HL-60 (cell line): ENCODE measurements around the gene GSN.

ENCODE experiments used
- GABPA ChIP-seq: IDR thresholded peaks from 2 replicates; pipeline ENCODE4 v1.6.1; 2012; ENCODE audit warnings: low read depth
- POLR2AphosphoS5 ChIP-seq: IDR thresholded peaks from 2 replicates; pipeline ENCODE4 v1.6.1; 2012; ENCODE audit warnings: low read depth
- SPI1 ChIP-seq: IDR thresholded peaks from 2 replicates; pipeline ENCODE4 v1.6.1; 2012; ENCODE audit warnings: low read depth, mild to moderate bottlenecking, borderline replicate concordance
- TF ChIP-seq, protein P1 (sequence below): IDR thresholded peaks from one replicate; pipeline ENCODE4 v1.5.1; 2011; ENCODE audit warnings: low read length, control low read depth, inconsistent platforms; ENCODE audit not compliant: insufficient read depth
- TF ChIP-seq, protein P2 (sequence below): IDR thresholded peaks from 2 replicates; pipeline ENCODE4 v1.6.1; 2012; ENCODE audit warnings: low read depth; ENCODE audit not compliant: insufficient replicate concordance

DNA sequence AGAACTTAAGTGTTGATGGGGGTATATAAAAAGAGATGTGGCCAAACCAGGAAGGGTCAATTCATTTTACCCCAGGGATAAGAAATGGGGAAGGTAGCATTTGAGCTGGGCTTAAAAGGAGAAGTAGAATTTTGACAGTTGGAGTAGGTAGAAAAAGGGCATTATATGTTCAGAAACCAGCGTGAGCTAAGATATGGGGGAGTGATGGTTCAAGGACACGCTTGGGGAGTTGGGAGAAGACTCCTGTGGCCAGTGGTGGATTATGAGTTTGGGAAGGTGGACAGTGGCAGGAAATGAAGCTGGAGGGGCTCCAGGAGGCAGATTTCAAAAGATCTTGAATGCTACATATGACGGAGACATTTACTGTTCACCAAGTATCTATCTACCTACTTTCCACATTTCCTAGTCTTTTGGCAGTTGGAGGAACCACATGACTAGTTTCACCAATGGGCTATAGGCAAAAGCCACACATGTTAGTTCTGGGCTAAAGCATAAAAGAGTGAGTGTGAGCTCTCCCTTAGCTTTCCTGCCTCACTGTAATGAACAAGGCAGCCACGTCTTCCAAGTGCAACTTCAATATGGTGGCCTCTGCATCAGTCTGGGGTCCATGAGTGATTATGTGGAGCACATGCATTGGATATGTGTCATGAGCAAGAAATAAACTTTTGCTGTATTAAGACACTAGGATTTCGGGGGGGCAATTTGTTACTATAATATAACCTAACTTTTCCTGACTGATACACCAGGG is 15.7 kb upstream of the GSN start:
- TF ChIP-seq, protein P1, sequence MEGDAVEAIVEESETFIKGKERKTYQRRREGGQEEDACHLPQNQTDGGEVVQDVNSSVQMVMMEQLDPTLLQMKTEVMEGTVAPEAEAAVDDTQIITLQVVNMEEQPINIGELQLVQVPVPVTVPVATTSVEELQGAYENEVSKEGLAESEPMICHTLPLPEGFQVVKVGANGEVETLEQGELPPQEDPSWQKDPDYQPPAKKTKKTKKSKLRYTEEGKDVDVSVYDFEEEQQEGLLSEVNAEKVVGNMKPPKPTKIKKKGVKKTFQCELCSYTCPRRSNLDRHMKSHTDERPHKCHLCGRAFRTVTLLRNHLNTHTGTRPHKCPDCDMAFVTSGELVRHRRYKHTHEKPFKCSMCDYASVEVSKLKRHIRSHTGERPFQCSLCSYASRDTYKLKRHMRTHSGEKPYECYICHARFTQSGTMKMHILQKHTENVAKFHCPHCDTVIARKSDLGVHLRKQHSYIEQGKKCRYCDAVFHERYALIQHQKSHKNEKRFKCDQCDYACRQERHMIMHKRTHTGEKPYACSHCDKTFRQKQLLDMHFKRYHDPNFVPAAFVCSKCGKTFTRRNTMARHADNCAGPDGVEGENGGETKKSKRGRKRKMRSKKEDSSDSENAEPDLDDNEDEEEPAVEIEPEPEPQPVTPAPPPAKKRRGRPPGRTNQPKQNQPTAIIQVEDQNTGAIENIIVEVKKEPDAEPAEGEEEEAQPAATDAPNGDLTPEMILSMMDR = no peak
- TF ChIP-seq GABPA = no peak
- peak; percentile 69 for TF ChIP-seq POLR2AphosphoS5
- TF ChIP-seq, protein P2, sequence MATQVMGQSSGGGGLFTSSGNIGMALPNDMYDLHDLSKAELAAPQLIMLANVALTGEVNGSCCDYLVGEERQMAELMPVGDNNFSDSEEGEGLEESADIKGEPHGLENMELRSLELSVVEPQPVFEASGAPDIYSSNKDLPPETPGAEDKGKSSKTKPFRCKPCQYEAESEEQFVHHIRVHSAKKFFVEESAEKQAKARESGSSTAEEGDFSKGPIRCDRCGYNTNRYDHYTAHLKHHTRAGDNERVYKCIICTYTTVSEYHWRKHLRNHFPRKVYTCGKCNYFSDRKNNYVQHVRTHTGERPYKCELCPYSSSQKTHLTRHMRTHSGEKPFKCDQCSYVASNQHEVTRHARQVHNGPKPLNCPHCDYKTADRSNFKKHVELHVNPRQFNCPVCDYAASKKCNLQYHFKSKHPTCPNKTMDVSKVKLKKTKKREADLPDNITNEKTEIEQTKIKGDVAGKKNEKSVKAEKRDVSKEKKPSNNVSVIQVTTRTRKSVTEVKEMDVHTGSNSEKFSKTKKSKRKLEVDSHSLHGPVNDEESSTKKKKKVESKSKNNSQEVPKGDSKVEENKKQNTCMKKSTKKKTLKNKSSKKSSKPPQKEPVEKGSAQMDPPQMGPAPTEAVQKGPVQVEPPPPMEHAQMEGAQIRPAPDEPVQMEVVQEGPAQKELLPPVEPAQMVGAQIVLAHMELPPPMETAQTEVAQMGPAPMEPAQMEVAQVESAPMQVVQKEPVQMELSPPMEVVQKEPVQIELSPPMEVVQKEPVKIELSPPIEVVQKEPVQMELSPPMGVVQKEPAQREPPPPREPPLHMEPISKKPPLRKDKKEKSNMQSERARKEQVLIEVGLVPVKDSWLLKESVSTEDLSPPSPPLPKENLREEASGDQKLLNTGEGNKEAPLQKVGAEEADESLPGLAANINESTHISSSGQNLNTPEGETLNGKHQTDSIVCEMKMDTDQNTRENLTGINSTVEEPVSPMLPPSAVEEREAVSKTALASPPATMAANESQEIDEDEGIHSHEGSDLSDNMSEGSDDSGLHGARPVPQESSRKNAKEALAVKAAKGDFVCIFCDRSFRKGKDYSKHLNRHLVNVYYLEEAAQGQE = peak; percentile 24
- peak; percentile 80; the same call in 1 of the 2 replicates for TF ChIP-seq SPI1
